DND-41 (cell line): ENCODE data around the gene CHD9NB.

Source experiments
- ATAC-seq: fragments of 200-7000 bp; cut with Tn5 transposase; 3 replicates; pipeline ENCODE4 v1.9.1; 2021; ENCODE audit warnings: low read depth; ENCODE audit not compliant: insufficient read depth
- DNase-seq: peaks from one replicate; pipeline ENCODE4 v3.0.0-alpha.2; 2020
- H2AFZ ChIP-seq: 2 replicates; pipeline ENCODE4 v1.6.0; 2012; ENCODE audit warnings: low read depth, low read length
- H3K27ac ChIP-seq: 2 replicates; pipeline ENCODE4 v1.5.1; 2012; ENCODE audit warnings: low read length, inconsistent platforms
- H3K27me3 ChIP-seq: fragments of 200-600 bp; sonication (generic); 2 replicates; pipeline ENCODE4 v1.6.0; 2012; ENCODE audit warnings: low read length, mild to moderate bottlenecking, inconsistent platforms; ENCODE audit not compliant: insufficient read depth, poor library complexity
- H3K36me3 ChIP-seq: 2 replicates; pipeline ENCODE4 v1.5.1; 2012; ENCODE audit warnings: low read length, inconsistent platforms; ENCODE audit not compliant: insufficient read depth
- H3K4me1 ChIP-seq: 2 replicates; pipeline ENCODE4 v1.5.1; 2012; ENCODE audit warnings: mild to moderate bottlenecking, low read length; ENCODE audit not compliant: insufficient read depth
- H3K4me2 ChIP-seq: 2 replicates; pipeline ENCODE4 v1.6.0; 2012; ENCODE audit warnings: mild to moderate bottlenecking, moderate library complexity, low read length, inconsistent platforms; ENCODE audit not compliant: insufficient read depth
- H3K4me3 ChIP-seq, 2 experiments: fragments of 200-600 bp in 1 of 2; shearing (Covaris generic) in 1 of 2; 2 replicates each; pipeline ENCODE4 v1.5.1; 2012 to 2016; ENCODE audit warnings: inconsistent platforms in 2 of 2, low read length in 2 of 2, mild to moderate bottlenecking in 2 of 2, low read depth in 1 of 2, moderate library complexity in 1 of 2
- H3K79me2 ChIP-seq: 2 replicates; pipeline ENCODE4 v1.6.0; 2012; ENCODE audit warnings: low read length, inconsistent platforms; ENCODE audit not compliant: insufficient read depth
- H3K9ac ChIP-seq: 2 replicates; pipeline ENCODE4 v1.6.0; 2012; ENCODE audit warnings: low read depth, mild to moderate bottlenecking, inconsistent platforms, low read length, moderate library complexity
- H3K9me3 ChIP-seq: 2 replicates; pipeline ENCODE4 v1.5.1; 2012; ENCODE audit warnings: low read length, moderate library complexity, mild to moderate bottlenecking, inconsistent platforms; ENCODE audit not compliant: insufficient read depth, severe bottlenecking
- H4K20me1 ChIP-seq: 2 replicates; pipeline ENCODE4 v1.6.0; 2012; ENCODE audit warnings: low read length; ENCODE audit not compliant: insufficient read depth
- EZH2 ChIP-seq: IDR thresholded peaks from 3 replicates; pipeline ENCODE4 v1.6.1; 2012; ENCODE audit warnings: borderline replicate concordance, low read depth, mild to moderate bottlenecking, moderate library complexity, low read length, inconsistent platforms; ENCODE audit not compliant: severe bottlenecking
- TF ChIP-seq, protein P1 (sequence below): IDR thresholded peaks from 2 replicates; pipeline ENCODE4 v1.5.1; 2012; ENCODE audit warnings: borderline replicate concordance, low read length, moderate library complexity, mild to moderate bottlenecking; ENCODE audit not compliant: poor library complexity, severe bottlenecking; ENCODE audit errors: extremely low read depth

The CHD9NB gene

DNA sequence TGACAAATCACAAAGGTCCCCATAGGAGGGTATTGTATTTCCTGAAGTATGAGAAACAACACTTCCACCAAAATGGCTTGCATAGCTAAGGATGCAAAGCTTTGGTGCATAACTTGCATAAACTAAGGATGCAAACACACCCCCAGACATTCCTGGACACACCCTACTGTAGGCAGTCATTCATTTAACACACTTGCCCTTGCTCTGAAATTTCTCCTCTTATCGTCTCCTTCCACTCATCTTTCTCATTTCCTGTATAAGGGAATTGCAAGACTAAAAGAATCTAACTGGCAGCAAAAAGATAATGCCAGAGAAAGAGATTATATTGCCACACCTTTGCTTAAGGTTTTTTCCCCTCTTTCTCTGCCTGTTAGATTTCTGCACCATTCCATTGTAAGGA, 30.4 kb upstream of the CHD9NB start:
- ATAC-seq (no peak), DNase-seq (no peak)
- no peaks in the 10 kb centered on the region for H3K9me3 ChIP-seq
- H3K79me2 ChIP-seq: peaks cover 63% of the 10 kb centered on the region
- H3K27ac ChIP-seq: no peak overlapping the region
- peaks cover 25% of the 10 kb centered on the region; the same call in 1 of the 2 replicates for H4K20me1 ChIP-seq
- H3K4me3 ChIP-seq: no peak overlapping the region
- no peak for TF ChIP-seq EZH2
- TF ChIP-seq, protein P1, sequence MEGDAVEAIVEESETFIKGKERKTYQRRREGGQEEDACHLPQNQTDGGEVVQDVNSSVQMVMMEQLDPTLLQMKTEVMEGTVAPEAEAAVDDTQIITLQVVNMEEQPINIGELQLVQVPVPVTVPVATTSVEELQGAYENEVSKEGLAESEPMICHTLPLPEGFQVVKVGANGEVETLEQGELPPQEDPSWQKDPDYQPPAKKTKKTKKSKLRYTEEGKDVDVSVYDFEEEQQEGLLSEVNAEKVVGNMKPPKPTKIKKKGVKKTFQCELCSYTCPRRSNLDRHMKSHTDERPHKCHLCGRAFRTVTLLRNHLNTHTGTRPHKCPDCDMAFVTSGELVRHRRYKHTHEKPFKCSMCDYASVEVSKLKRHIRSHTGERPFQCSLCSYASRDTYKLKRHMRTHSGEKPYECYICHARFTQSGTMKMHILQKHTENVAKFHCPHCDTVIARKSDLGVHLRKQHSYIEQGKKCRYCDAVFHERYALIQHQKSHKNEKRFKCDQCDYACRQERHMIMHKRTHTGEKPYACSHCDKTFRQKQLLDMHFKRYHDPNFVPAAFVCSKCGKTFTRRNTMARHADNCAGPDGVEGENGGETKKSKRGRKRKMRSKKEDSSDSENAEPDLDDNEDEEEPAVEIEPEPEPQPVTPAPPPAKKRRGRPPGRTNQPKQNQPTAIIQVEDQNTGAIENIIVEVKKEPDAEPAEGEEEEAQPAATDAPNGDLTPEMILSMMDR: no peak
- no peaks in the 10 kb centered on the region for H3K27me3 ChIP-seq
- no peak overlapping the region for H3K4me2 ChIP-seq
- no peak overlapping the region for H3K9ac ChIP-seq
- no peaks in the 10 kb centered on the region for H3K4me1 ChIP-seq
- no peak overlapping the region for H2AFZ ChIP-seq
- no peaks in the 10 kb centered on the region for H3K36me3 ChIP-seq

DNA sequence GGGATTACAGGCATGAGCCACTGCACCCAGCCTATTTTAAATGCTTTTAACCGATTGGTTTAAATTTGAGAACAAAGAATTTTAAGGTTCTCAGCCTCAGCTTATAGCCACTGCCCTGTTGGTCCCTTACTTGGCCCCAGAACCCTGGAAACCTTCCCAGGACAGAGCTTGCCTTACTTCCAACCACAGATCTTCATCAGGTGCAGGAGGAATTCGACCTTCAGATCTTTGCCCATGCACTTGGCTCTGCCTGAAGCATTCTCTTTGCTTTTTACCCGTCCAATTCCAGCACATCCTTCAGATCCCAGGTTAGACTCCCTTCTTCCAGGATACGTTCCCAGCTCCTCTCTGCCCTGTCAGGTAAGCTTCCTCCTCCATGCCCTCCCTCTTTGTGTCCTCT, 29.8 kb upstream of the CHD9NB start:
- Histone ChIP-seq H3K79me2 (peaks cover 64% of the 10 kb centered on the region), H3K9ac (no peak overlapping the region), H3K4me3 (no peak overlapping the region), H3K4me1 (no peaks in the 10 kb centered on the region), H2AFZ (no peak overlapping the region), H3K27ac (no peak overlapping the region), H4K20me1 (peaks cover 25% of the 10 kb centered on the region; the same call in 1 of the 2 replicates), H3K4me2 (no peak overlapping the region), H3K9me3 (no peaks in the 10 kb centered on the region), H3K36me3 (no peaks in the 10 kb centered on the region), H3K27me3 (no peaks in the 10 kb centered on the region)
- no peak for ATAC-seq
- no peak for DNase-seq
- TF ChIP-seq, protein P1: no peak
- TF ChIP-seq EZH2: no peak

DNA sequence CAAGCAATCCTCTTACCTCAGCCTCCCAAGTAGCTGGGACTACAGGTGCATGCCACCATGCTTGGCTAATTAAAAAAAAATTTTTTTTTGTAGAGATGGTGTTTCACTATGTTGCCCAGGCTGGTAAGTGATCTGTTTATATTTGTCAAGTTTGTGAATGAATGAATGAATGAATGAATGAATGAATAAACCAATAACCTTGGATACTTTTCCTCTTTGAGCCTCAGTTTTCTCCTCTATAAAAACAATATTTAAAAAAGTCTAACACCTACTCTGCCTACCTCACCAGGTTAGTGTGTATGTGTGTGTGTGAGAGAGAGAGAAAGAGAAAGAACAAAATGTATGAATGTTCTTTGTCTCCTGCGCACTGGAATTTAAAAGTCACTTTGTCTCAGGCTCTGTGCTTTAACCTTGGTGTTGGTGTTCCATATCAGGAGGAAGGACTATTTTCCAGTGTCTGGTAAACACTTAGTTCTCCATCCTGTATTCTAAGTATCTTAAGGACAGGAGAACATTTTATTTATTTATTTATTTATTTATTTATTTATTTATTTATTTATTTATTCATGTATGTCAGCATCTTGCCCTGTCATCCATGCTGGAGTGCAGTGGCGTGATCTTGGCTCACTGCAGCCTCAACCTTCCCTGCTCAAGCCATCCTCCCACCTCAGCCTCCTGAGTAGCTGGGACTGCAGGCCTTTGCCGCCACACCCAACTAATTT, 29.1 kb upstream of the CHD9NB start:
- TF ChIP-seq, protein P1: no peak
- TF ChIP-seq EZH2: no peak
- Histone ChIP-seq H3K4me3 (no peak overlapping the region), H3K27me3 (no peaks in the 10 kb centered on the region), H3K4me1 (no peaks in the 10 kb centered on the region), H3K9me3 (no peaks in the 10 kb centered on the region), H3K4me2 (no peak overlapping the region), H3K79me2 (peaks cover 61% of the 10 kb centered on the region), H3K36me3 (no peaks in the 10 kb centered on the region), H4K20me1 (peaks cover 21% of the 10 kb centered on the region; the same call in 1 of the 2 replicates), H3K9ac (no peak overlapping the region), H3K27ac (no peak overlapping the region), H2AFZ (no peak overlapping the region)
- DNase-seq (no peak), ATAC-seq (no peak)
